NT2/D1 (cell line): ENCODE data around the gene PLCB4.

Experiments
- SUZ12 ChIP-seq: IDR thresholded peaks from 2 replicates; pipeline ENCODE4 v1.6.1; 2011; ENCODE audit not compliant: insufficient read length, insufficient read depth; ENCODE audit errors: extremely low read depth
- YY1 ChIP-seq: IDR thresholded peaks from 2 replicates; pipeline ENCODE4 v1.6.1; 2011; ENCODE audit not compliant: insufficient read length, insufficient read depth
- ZNF274 ChIP-seq: IDR thresholded peaks from 2 replicates; pipeline ENCODE4 v1.6.1; 2011; ENCODE audit warnings: mild to moderate bottlenecking, low read depth, low read length

GRCh38 chr20:9515741-9516233 lies 446.9 kb downstream of the PLCB4 start:
- no peak for TF ChIP-seq ZNF274
- no peak for TF ChIP-seq SUZ12
- no peak for TF ChIP-seq YY1
